HepG2 (cell line): Measurements from ENCODE around the gene ULK4. TPM values are rescaled to one million over a fixed set of nuclear protein-coding genes. Genes with fewer than 3 reads are reported as not detected.

Experiments
- BRD4 ChIP-seq: sonication (generic); formaldehyde crosslinking; IDR thresholded peaks from 2 replicates; pipeline ENCODE4 v1.4.0; 2020; ENCODE audit warnings: missing genetic modification reagents
- EHMT2 ChIP-seq: fragments of 200-600 bp; sonication (generic); IDR thresholded peaks from 2 replicates; pipeline ENCODE4 v1.7.0; 2017; ENCODE audit warnings: antibody characterized with exemption, low read depth, low read length, borderline replicate concordance
- TEAD3 ChIP-seq: optimal IDR thresholded peaks from 2 replicates; pipeline ENCODE3; 2016; ENCODE audit warnings: borderline replicate concordance
- TOE1 ChIP-seq: sonication (generic); formaldehyde crosslinking; IDR thresholded peaks from 2 replicates; pipeline ENCODE4 v1.4.0; 2020; ENCODE audit warnings: mild to moderate bottlenecking, missing genetic modification reagents
- ZBTB20 ChIP-seq: sonication (generic); formaldehyde crosslinking; IDR thresholded peaks from 2 replicates; pipeline ENCODE4 v1.8.1; 2023; ENCODE audit warnings: missing genetic modification reagents, low read depth, mild to moderate bottlenecking, borderline replicate concordance
- ZNF205 ChIP-seq: IDR thresholded peaks from 2 replicates; pipeline ENCODE4 v1.6.1; 2018; ENCODE audit warnings: missing biosample characterization, missing genetic modification reagents
- ZNF343 ChIP-seq: sonication (generic); formaldehyde crosslinking; IDR thresholded peaks from 2 replicates; pipeline ENCODE4 v1.4.0; 2020; ENCODE audit warnings: mild to moderate bottlenecking, missing genetic modification reagents
- ZNF687 ChIP-seq: sonication (generic); formaldehyde crosslinking; IDR thresholded peaks from 2 replicates; pipeline ENCODE4 v1.5.1; 2020; ENCODE audit warnings: mild to moderate bottlenecking, missing genetic modification reagents, moderate library complexity
- ZNF780A ChIP-seq: sonication (generic); formaldehyde crosslinking; IDR thresholded peaks from 2 replicates; pipeline ENCODE4 v1.8.0; 2022; ENCODE audit warnings: mild to moderate bottlenecking, missing genetic modification reagents, moderate library complexity
- ZNF841 ChIP-seq: sonication (generic); formaldehyde crosslinking; IDR thresholded peaks from 2 replicates; pipeline ENCODE4 v1.8.1; 2023; ENCODE audit warnings: missing genetic modification reagents, borderline replicate concordance
- ZNF891 ChIP-seq: sonication (generic); formaldehyde crosslinking; IDR thresholded peaks from 2 replicates; pipeline ENCODE4 v1.5.0; 2020; ENCODE audit warnings: mild to moderate bottlenecking, missing genetic modification reagents
- polyA plus RNA-seq, 8 experiments: library from polyadenylated mRNA; depleted of rRNA in 3 of 8; stranded (reverse) in 7 of 8; unstranded in 1 of 8; fragments of >200 nt; fragmentation: Illumina TruSeq in 4 of 8; extraction: Trizol in 4 of 8; gene quantifications; 2 replicates each; pipeline versions ENCODE4 v1.2.1 to v1.2.3, GENCODE V29; 2011 to 2016; ENCODE audit warnings: low read depth in 4 of 8, missing spikeins in 1 of 8, mixed read lengths in 1 of 8; ENCODE audit not compliant: insufficient read depth in 1 of 8
- total RNA-seq, 5 experiments: library from RNA; depleted of rRNA; stranded (reverse); fragments of >200 nt; fragmentation: Illumina TruSeq; extraction: Trizol; gene quantifications; 2 replicates each; pipeline ENCODE4 v1.2.3, GENCODE V29; 2016; ENCODE audit warnings: low read depth in 1 of 5
- TF ChIP-seq, protein P1 (sequence below), 2 experiments: sonication (generic) in 1 of 2; formaldehyde crosslinking in 1 of 2; IDR thresholded peaks; 2 replicates each; pipeline versions ENCODE4 v1.4.0 to v1.6.1; 2018 to 2020; ENCODE audit warnings: missing genetic modification reagents in 2 of 2, borderline replicate concordance in 1 of 2, low read depth in 1 of 2, mild to moderate bottlenecking in 1 of 2, missing biosample characterization in 1 of 2
- TF ChIP-seq, protein P2 (sequence below), 2 experiments: fragments of 450-650 bp in 1 of 2; sonication (generic) in 1 of 2; formaldehyde crosslinking in 1 of 2; IDR thresholded peaks; 2 replicates each; pipeline versions ENCODE4 v1.6.1 to v1.8.0; 2016 to 2022; ENCODE audit warnings: antibody characterized with exemption in 1 of 2, mild to moderate bottlenecking in 1 of 2, missing genetic modification reagents in 1 of 2

Gene ULK4
- total and polyA plus RNA-seq, 2 of the 13 experiments (the other 11 are each of a cell fraction or from before 2014, with no cell fraction given) = 6.7 to 11.8 TPM

- TF ChIP-seq ZNF780A (no peak), ZNF891 (CRISPR knock-in tag) (0 out of 2 replicates have a peak, but pooled peaks have one; percentile 62), EHMT2 (no peak), ZNF205 (CRISPR knock-in tag) (peak; percentile 67; the same call in 1 of the 2 replicates), ZBTB20 (CRISPR knock-in tag) (peak; percentile 41; the same call in 1 of the 2 replicates), TEAD3 (CRISPR knock-in tag) (peak; percentile 69), ZNF687 (CRISPR knock-in tag) (peak; percentile 88), TOE1 (CRISPR knock-in tag) (no peak), ZNF343 (no peak), BRD4 (no peak), ZNF841 (CRISPR knock-in tag) (no peak)
- TF ChIP-seq, protein P1, sequence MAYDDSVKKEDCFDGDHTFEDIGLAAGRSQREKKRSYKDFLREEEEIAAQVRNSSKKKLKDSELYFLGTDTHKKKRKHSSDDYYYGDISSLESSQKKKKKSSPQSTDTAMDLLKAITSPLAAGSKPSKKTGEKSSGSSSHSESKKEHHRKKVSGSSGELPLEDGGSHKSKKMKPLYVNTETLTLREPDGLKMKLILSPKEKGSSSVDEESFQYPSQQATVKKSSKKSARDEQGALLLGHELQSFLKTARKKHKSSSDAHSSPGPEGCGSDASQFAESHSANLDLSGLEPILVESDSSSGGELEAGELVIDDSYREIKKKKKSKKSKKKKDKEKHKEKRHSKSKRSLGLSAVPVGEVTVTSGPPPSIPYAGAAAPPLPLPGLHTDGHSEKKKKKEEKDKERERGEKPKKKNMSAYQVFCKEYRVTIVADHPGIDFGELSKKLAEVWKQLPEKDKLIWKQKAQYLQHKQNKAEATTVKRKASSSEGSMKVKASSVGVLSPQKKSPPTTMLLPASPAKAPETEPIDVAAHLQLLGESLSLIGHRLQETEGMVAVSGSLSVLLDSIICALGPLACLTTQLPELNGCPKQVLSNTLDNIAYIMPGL (CRISPR knock-in tag; IDR thresholded peaks at IDR 0.05; ENCODE audit: borderline replicate concordance in 1 of 2, low read depth in 1 of 2) = peak in 1 of 2 experiments; percentile 40; a peak in 1 of 4 replicates
- TF ChIP-seq, protein P2, sequence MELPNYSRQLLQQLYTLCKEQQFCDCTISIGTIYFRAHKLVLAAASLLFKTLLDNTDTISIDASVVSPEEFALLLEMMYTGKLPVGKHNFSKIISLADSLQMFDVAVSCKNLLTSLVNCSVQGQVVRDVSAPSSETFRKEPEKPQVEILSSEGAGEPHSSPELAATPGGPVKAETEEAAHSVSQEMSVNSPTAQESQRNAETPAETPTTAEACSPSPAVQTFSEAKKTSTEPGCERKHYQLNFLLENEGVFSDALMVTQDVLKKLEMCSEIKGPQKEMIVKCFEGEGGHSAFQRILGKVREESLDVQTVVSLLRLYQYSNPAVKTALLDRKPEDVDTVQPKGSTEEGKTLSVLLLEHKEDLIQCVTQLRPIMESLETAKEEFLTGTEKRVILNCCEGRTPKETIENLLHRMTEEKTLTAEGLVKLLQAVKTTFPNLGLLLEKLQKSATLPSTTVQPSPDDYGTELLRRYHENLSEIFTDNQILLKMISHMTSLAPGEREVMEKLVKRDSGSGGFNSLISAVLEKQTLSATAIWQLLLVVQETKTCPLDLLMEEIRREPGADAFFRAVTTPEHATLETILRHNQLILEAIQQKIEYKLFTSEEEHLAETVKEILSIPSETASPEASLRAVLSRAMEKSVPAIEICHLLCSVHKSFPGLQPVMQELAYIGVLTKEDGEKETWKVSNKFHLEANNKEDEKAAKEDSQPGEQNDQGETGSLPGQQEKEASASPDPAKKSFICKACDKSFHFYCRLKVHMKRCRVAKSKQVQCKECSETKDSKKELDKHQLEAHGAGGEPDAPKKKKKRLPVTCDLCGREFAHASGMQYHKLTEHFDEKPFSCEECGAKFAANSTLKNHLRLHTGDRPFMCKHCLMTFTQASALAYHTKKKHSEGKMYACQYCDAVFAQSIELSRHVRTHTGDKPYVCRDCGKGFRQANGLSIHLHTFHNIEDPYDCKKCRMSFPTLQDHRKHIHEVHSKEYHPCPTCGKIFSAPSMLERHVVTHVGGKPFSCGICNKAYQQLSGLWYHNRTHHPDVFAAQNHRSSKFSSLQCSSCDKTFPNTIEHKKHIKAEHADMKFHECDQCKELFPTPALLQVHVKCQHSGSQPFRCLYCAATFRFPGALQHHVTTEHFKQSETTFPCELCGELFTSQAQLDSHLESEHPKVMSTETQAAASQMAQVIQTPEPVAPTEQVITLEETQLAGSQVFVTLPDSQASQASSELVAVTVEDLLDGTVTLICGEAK (IDR thresholded peaks at IDR 0.05) = no peak
- TF ChIP-seq, protein P2 (CRISPR knock-in tag; IDR thresholded peaks at IDR 0.05) = no peak
Observed at GRCh38 chr3:41277790-41278465, 684.0 kb downstream of the ULK4 start (continued).
